GM23248 (cell line): Measurements from ENCODE around the gene SDR42E2. TPM values are rescaled to one million over a fixed set of nuclear protein-coding genes. Genes with fewer than 3 reads are reported as not detected.
"Not testable (repeated sequence)": the region's sequence is repeated elsewhere in the genome, so short reads cannot be mapped to it uniquely, and the experiment has no call there.

Experiments used
- DNase-seq: peaks from one replicate; pipeline ENCODE4 v3.0.0-alpha.2; 2015
- H2AFZ ChIP-seq: fragments of 200-600 bp; sonication (generic); 2 replicates; pipeline ENCODE4 v1.6.1; 2016; ENCODE audit warnings: antibody characterized with exemption
- H3F3A ChIP-seq: fragments of 200-600 bp; sonication (generic); 2 replicates; pipeline ENCODE4 v1.6.1; 2016; ENCODE audit warnings: mild to moderate bottlenecking, antibody characterized with exemption, mixed run types; ENCODE audit not compliant: insufficient read depth
- H3K27ac ChIP-seq: fragments of 200-600 bp; sonication (generic); 2 replicates; pipeline ENCODE4 v1.5.1; 2016; ENCODE audit warnings: mild to moderate bottlenecking
- H3K27me3 ChIP-seq: fragments of 200-600 bp; sonication (generic); replicated peaks from 2 replicates; pipeline ENCODE4 v1.6.1; 2016; ENCODE audit warnings: mild to moderate bottlenecking; ENCODE audit not compliant: insufficient read depth
- H3K36me3 ChIP-seq: fragments of 200-600 bp; sonication (generic); 2 replicates; pipeline ENCODE4 v1.6.1; 2016; ENCODE audit warnings: low read depth, mild to moderate bottlenecking
- H3K4me1 ChIP-seq: fragments of 200-600 bp; sonication (generic); 2 replicates; pipeline ENCODE4 v1.6.1; 2016; ENCODE audit warnings: mild to moderate bottlenecking; ENCODE audit not compliant: insufficient read depth
- H3K4me2 ChIP-seq: fragments of 200-600 bp; sonication (generic); one replicate; pipeline ENCODE4 v1.6.1; 2016; ENCODE audit warnings: mild to moderate bottlenecking; ENCODE audit not compliant: unreplicated experiment
- H3K4me3 ChIP-seq: fragments of 200-600 bp; sonication (generic); 2 replicates; pipeline ENCODE4 v1.5.1; 2016; ENCODE audit warnings: mild to moderate bottlenecking
- H3K79me2 ChIP-seq: fragments of 200-600 bp; sonication (generic); 2 replicates; pipeline ENCODE4 v1.6.1; 2016; ENCODE audit warnings: mild to moderate bottlenecking; ENCODE audit not compliant: insufficient read depth
- H3K9ac ChIP-seq: fragments of 200-600 bp; sonication (generic); 2 replicates; pipeline ENCODE4 v1.6.1; 2016; ENCODE audit warnings: mild to moderate bottlenecking
- H3K9me2 ChIP-seq: fragments of 200-600 bp; sonication (generic); 2 replicates; pipeline ENCODE4 v1.6.1; 2016; ENCODE audit warnings: mixed run types, mild to moderate bottlenecking, moderate library complexity; ENCODE audit not compliant: insufficient read depth
- H3K9me3 ChIP-seq: fragments of 200-600 bp; sonication (generic); one replicate; pipeline ENCODE4 v1.6.1; 2017; ENCODE audit warnings: low read depth
- H4K20me1 ChIP-seq: fragments of 200-600 bp; sonication (generic); 2 replicates; pipeline ENCODE4 v1.6.0; 2016; ENCODE audit not compliant: insufficient read depth
- EZH2 ChIP-seq: fragments of 200-600 bp; sonication (generic); IDR thresholded peaks from 2 replicates; pipeline ENCODE4 v1.6.1; 2018; ENCODE audit warnings: antibody characterized with exemption, mild to moderate bottlenecking; ENCODE audit not compliant: insufficient read depth, poor library complexity, severe bottlenecking
- EZH2phosphoT487 ChIP-seq: fragments of 200-600 bp; sonication (generic); IDR thresholded peaks from 2 replicates; pipeline ENCODE4 v1.6.1; 2018; ENCODE audit warnings: antibody characterized with exemption, moderate library complexity, mild to moderate bottlenecking, low read depth; ENCODE audit not compliant: insufficient read depth
- WGBS, 2 experiments: methylation state at CpG; one replicate each; pipeline ENCODE4 v1.1.6; 2015 to 2017; ENCODE audit warnings: low lambda C conversion rate in 2 of 2, low coverage in 1 of 2; ENCODE audit errors: missing lambda C conversion rate in 2 of 2; 5-methylcytosine and 5-hydroxymethylcytosine counted together
- in situ Hi-C: fragments of 300-500 bp; cut with MboI; formaldehyde crosslinking; loops from 2 replicates; pipeline ENCODE4 v1.15.0; 2020
- polyA plus RNA-seq: library from polyadenylated mRNA; unstranded; fragments of >200 nt; fragmentation: Nextera tagmentation; extraction: Ambion mirVana; gene quantifications from 2 replicates; pipeline ENCODE4 v1.2.1, GENCODE V29; 2016
- total RNA-seq: library from RNA; depleted of rRNA; stranded (reverse); fragments of >200 nt; shearing (Covaris generic); gene quantifications from 2 replicates; pipeline ENCODE4 v1.2.3, GENCODE V29; 2014

The SDR42E2 gene
- total and polyA plus RNA-seq, 2 experiments from 2014 or later: not detected

DNA sequence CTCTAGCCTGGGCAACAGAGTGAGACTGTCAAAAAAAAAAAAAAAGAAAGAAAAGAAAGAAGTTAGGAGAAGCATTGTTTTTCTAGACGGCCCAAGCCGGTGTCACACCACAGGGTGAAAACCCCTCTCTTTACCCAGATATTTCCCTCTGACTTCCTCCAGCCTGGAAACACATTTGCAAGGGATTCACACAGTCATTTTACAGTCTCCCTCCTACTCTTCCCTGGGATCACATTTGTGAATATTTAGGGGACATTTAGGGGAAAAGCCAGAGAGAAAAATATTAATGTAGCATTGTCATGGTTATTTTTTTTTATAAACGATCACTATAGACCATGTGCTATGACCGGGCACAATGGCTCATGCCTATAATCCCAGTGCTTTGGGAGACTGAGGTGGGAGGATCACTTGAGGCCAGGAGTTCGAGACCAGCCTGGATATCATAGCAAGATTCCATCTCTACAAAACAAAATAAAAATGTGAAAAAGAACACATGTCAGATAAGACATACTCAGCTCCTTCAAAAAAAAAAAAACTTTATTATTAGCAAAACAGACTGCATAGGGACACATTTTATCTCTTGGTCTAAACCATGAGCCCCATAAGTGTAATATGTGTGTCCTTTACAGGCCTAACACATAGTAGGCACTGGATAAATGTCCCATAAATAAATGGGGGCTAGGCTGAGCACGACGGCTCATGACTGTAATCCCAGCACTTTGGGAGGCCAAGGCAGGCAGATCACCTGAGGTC, 10.9 kb upstream of the SDR42E2 start:
- 54 to 55% methylated on average over 7 of the region's 7 CpGs for WGBS, 2 experiments
- no peak overlapping the region for H2AFZ ChIP-seq
- H3K4me3 ChIP-seq: no peak overlapping the region
- H3F3A ChIP-seq: no peaks in the 10 kb centered on the region
- H3K4me1 ChIP-seq: no peaks in the 10 kb centered on the region
- no peaks in the 10 kb centered on the region for H3K36me3 ChIP-seq
- no peak overlapping the region for H3K27ac ChIP-seq
- no peak overlapping the region for H3K4me2 ChIP-seq
- peaks cover 11% of the 10 kb centered on the region for H3K27me3 ChIP-seq
- H3K9me2 ChIP-seq: no peaks in the 10 kb centered on the region
- TF ChIP-seq EZH2 (no peak), EZH2phosphoT487 (no peak)
- in situ Hi-C loops: no loop called here
- no peak overlapping the region for H3K9ac ChIP-seq
- H3K9me3 ChIP-seq: no peaks in the 10 kb centered on the region
- H4K20me1 ChIP-seq: no peaks in the 10 kb centered on the region
- DNase-seq: no peak
- no peaks in the 10 kb centered on the region for H3K79me2 ChIP-seq

DNA sequence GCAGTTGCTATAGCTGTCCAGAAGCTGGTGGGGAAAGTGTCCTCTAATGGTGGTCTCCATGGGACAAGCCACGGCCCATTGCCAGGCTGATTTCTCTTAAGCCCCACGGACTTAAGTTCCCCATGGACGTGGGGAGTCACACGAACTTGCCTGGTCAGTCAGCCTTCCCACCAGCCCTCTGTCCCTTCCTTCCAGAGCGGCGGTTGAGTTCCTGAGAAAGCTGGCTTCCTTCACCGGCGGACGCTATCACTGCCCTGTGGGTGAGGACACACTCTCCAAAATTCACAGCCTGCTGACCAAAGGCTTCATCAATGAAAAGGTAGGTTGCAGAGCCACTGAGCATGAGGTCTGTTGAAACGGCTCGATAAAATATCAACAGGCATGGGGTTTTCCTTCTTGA, 10.0 kb upstream of the SDR42E2 start:
- TF ChIP-seq EZH2phosphoT487 (no peak), EZH2 (no peak)
- H3K36me3 ChIP-seq: no peaks in the 10 kb centered on the region
- DNase-seq: no peak
- H2AFZ ChIP-seq: no peak overlapping the region
- no peak overlapping the region for H3K4me2 ChIP-seq
- H3K27me3 ChIP-seq: peaks cover 11% of the 10 kb centered on the region
- no peaks in the 10 kb centered on the region for H3F3A ChIP-seq
- H3K9me2 ChIP-seq: no peaks in the 10 kb centered on the region
- no peaks in the 10 kb centered on the region for H3K4me1 ChIP-seq
- 77 to 81% methylated on average over 11 of the region's 11 CpGs for WGBS, 2 experiments
- H3K4me3 ChIP-seq: no peak overlapping the region
- in situ Hi-C loops: no loop called here
- no peaks in the 10 kb centered on the region for H3K79me2 ChIP-seq
- no peaks in the 10 kb centered on the region for H3K9me3 ChIP-seq
- H3K9ac ChIP-seq: no peak overlapping the region
- no peaks in the 10 kb centered on the region for H4K20me1 ChIP-seq
- H3K27ac ChIP-seq: no peak overlapping the region

DNA sequence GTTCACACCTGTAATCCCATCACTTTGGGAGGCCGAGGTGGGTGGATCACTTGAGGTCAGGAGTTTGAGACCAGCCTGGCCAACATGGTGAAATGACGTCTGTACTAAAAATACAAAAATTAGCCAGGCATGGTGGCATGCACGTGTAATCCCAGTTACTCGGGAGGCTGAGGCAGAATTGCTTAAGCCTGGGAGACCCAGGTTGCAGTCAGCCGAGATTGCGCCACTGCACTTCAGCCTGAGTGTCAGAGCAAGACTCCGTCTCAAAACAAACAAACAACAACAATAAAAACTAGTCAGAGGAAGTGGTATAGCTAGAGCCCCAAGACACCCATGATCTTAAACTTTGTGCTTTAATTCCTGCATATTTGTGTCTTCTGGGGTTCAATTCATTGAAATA, 9.2 kb upstream of the SDR42E2 start:
- WGBS, 2 experiments: 72% methylated on average over 7 of the region's 7 CpGs
- H3K79me2 ChIP-seq: not testable (repeated sequence)

DNA sequence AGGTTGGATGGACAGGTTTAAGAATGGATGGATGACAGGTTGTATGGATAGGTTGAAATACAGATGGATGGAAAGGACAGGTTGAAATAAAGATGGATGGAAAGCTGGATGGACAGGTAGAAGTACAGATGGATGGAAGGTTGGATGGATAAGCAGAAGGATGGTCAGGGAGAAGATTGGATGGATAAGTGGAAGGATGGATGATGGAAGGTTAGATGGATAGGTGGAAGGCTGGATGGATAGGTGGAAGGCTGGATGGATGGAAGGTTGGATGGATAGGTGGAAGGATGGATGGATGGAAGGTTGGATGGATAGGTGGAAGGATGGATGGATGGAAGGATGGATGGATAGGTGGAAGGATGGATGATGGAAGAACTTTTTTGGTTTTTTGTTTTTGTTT, 905 bp upstream of the SDR42E2 start:
- no peak overlapping the region for H3K9ac ChIP-seq
- H3K27ac ChIP-seq: no peak overlapping the region
- no peak overlapping the region for H3K4me3 ChIP-seq
- H3K4me2 ChIP-seq: no peak overlapping the region
- TF ChIP-seq EZH2phosphoT487 (no peak), EZH2 (no peak)
- no peak overlapping the region for H2AFZ ChIP-seq
- no peaks in the 10 kb centered on the region for H3K36me3 ChIP-seq
- no peaks in the 10 kb centered on the region for H3F3A ChIP-seq
- no peak for DNase-seq
- H4K20me1 ChIP-seq: no peaks in the 10 kb centered on the region
- no peaks in the 10 kb centered on the region for H3K4me1 ChIP-seq
- peaks cover 23% of the 10 kb centered on the region for H3K27me3 ChIP-seq
- H3K9me2 ChIP-seq: no peaks in the 10 kb centered on the region
- H3K79me2 ChIP-seq: no peaks in the 10 kb centered on the region
- H3K9me3 ChIP-seq: no peaks in the 10 kb centered on the region
- in situ Hi-C loops: no loop called here

More for the DNA sequence above, 9.2 kb upstream of the SDR42E2 start:
- H4K20me1 ChIP-seq, H3K4me2 ChIP-seq, H2AFZ ChIP-seq, DNase-seq, in situ Hi-C loops, H3K9me2 ChIP-seq, H3K4me1 ChIP-seq, H3K4me3 ChIP-seq, H3K27ac ChIP-seq, H3F3A ChIP-seq, H3K9me3 ChIP-seq, H3K9ac ChIP-seq, H3K36me3 ChIP-seq: not testable (repeated sequence)
- peaks cover 11% of the 10 kb centered on the region for H3K27me3 ChIP-seq

DNA sequence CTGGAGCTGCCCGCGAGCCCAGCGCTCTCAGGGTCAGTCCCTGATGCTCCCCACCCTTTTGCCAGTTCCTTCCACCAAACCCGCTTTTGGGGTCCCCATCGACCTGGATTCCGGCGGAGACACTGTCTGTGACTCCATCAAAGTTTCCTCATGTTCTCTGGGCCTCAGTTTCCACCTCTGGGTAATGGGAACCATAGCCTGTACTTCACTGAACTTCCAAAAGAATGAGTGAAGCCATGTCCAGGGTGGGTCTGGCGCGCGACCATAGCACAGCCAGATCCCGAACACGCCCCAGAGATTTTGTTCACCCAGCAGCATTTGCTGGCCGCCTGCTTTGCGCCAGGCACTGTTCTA, 327 bp downstream of the SDR42E2 start:
- H3F3A ChIP-seq: no peaks in the 10 kb centered on the region
- in situ Hi-C loops: no loop called here
- H3K4me2 ChIP-seq: no peak overlapping the region
- DNase-seq: no peak
- H2AFZ ChIP-seq: no peak overlapping the region
- H4K20me1 ChIP-seq: no peaks in the 10 kb centered on the region
- no peak for TF ChIP-seq EZH2phosphoT487
- no peak for TF ChIP-seq EZH2
- no peak overlapping the region for H3K9ac ChIP-seq
- no peaks in the 10 kb centered on the region for H3K36me3 ChIP-seq
- H3K9me2 ChIP-seq: no peaks in the 10 kb centered on the region
- no peaks in the 10 kb centered on the region for H3K4me1 ChIP-seq
- H3K4me3 ChIP-seq: no peak overlapping the region
- peaks cover 23% of the 10 kb centered on the region for H3K27me3 ChIP-seq
- H3K27ac ChIP-seq: no peak overlapping the region
- WGBS, 2 experiments: 23 to 35% methylated on average over 13 to 14 of the region's 14 CpGs
- no peaks in the 10 kb centered on the region for H3K9me3 ChIP-seq
- no peaks in the 10 kb centered on the region for H3K79me2 ChIP-seq
